ENCODE results near the gene FFAR1. TPM values are rescaled to one million over a fixed set of nuclear protein-coding genes. Genes with fewer than 3 reads are reported as not detected.

FFAR1 gene
- total RNA-seq, 5 donors from 2014 or later (not counting 1 experiment from before 2014, with no cell fraction given), result 0.21 to 0.35 TPM; not detected in 3

GRCh38 chr19:35314031-35314430 is 33.7 kb upstream of the FFAR1 start:
- Mint-ChIP-seq H3K4me1 (peaks cover 0 to 9% (median 5%) of the 10 kb centered on the region in 3 donors), H3K9me3 (no peaks in the 10 kb centered on the region), H3K27ac (no peak overlapping the region), H3K27me3 (peaks cover 0 to 5% of the 10 kb centered on the region in 2 donors), H3K4me3 (no peak overlapping the region), H3K36me3 (no peaks in the 10 kb centered on the region)
- ATAC-seq (replicated peaks in 1 of 4), result no peak
- no peaks in the 10 kb centered on the region for H3K4me1 ChIP-seq (ENCODE audit: control insufficient read depth in 1 of 2, extremely low read depth in 1 of 2, insufficient read depth in 2 of 2, low read length in 2 of 2)
- WGBS (ENCODE audit: insufficient coverage), result 89% methylated on average over 5 of the region's 8 CpGs
- no peak overlapping the region for H3K27ac ChIP-seq (ENCODE audit: low read length)
- H3K4me3 ChIP-seq (ENCODE audit: control insufficient read depth in 1 of 2, extremely low read depth in 1 of 2, low read length in 1 of 2), result no peak overlapping the region
- POLR2A ChIA-PET, result no interaction called here
- no peaks in the 10 kb centered on the region for H3K9me3 ChIP-seq
- H3K36me3 ChIP-seq (ENCODE audit: control insufficient read depth in 2 of 2, extremely low read depth in 1 of 2, insufficient read depth in 1 of 2, low read length in 1 of 2), result no peaks in the 10 kb centered on the region
- H3K27me3 ChIP-seq (replicated peaks in 1 of 2; ENCODE audit: control insufficient read depth in 2 of 2, extremely low read depth in 1 of 2, insufficient read depth in 2 of 2, low read length in 1 of 2), result peaks cover 0 to 20% of the 10 kb centered on the region in 2 experiments
- CTCF ChIA-PET, result interaction anchor here in 1 of 2 donors (0.6 kb wide), 1 partner anchor 130 kb away, joined by 3 read pairs; no protein-coding TSS in a partner anchor
- DNase-seq, result no peak

DNA sequence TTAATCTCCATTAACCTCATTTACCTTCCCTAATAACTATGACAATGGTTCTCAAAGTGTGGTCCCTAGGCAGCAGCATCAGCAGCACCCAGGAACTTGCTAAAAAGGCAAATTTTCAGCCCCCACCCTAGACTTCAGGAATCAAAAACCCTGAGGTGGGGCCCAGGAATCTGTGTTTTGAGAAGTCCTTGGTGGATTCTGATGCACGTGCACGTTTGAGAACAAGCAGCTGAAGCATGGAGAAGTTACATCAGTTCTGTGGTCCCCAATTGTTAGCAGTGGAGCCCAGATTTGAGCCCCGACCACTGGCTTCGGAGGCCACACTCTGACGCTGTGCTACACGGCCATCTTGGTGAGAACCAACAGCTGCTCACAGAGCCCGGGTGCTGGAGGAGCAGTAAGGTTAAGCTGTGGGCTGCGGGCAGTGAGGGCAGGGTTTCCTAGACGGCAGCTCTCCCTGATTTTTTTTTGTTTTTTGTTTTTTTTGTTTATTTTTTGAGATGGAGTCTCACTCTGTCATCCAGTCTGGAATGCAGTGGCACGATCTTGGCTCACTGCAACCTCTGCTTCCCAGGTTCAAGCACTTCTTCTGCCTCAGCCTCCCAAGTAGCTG is 32.7 kb upstream of the FFAR1 start:
- Histone ChIP-seq H3K36me3 (ENCODE audit: control insufficient read depth in 2 of 2, extremely low read depth in 1 of 2, insufficient read depth in 1 of 2, low read length in 1 of 2) (no peaks in the 10 kb centered on the region), H3K4me1 (ENCODE audit: control insufficient read depth in 1 of 2, extremely low read depth in 1 of 2, insufficient read depth in 2 of 2, low read length in 2 of 2) (no peaks in the 10 kb centered on the region), H3K4me3 (ENCODE audit: control insufficient read depth in 1 of 2, extremely low read depth in 1 of 2, low read length in 1 of 2) (no peak overlapping the region), H3K27me3 (replicated peaks in 1 of 2; ENCODE audit: control insufficient read depth in 2 of 2, extremely low read depth in 1 of 2, insufficient read depth in 2 of 2, low read length in 1 of 2) (peaks cover 0 to 24% of the 10 kb centered on the region in 2 experiments), H3K27ac (ENCODE audit: low read length) (no peak overlapping the region), H3K9me3 (no peaks in the 10 kb centered on the region)
- H3K9me3 Mint-ChIP-seq, result no peaks in the 10 kb centered on the region
- 85% methylated on average over 8 of the region's 10 CpGs for WGBS (ENCODE audit: insufficient coverage)
- H3K36me3 Mint-ChIP-seq, result no peaks in the 10 kb centered on the region
- no peak overlapping the region for H3K4me3 Mint-ChIP-seq
- no peak overlapping the region for H3K27ac Mint-ChIP-seq
- no peak for ATAC-seq (replicated peaks in 1 of 4)
- ChIA-PET CTCF (interaction anchor here in 1 of 2 donors (0.6 kb wide), 1 partner anchor 41 kb away, joined by 4 read pairs; no protein-coding TSS in a partner anchor), POLR2A (no interaction called here)
- no peak for DNase-seq
- H3K27me3 Mint-ChIP-seq, result peaks cover 0 to 5% of the 10 kb centered on the region in 2 donors
- peaks cover 0 to 9% (median 5%) of the 10 kb centered on the region in 3 donors for H3K4me1 Mint-ChIP-seq

- H3K4me3 ChIP-seq (ENCODE audit: control insufficient read depth in 1 of 2, extremely low read depth in 1 of 2, low read length in 1 of 2), result no peak overlapping the region
- peaks cover 0 to 30% of the 10 kb centered on the region in 2 experiments for H3K27me3 ChIP-seq (replicated peaks in 1 of 2; ENCODE audit: control insufficient read depth in 2 of 2, extremely low read depth in 1 of 2, insufficient read depth in 2 of 2, low read length in 1 of 2)
- no peaks in the 10 kb centered on the region for H3K9me3 Mint-ChIP-seq
- H3K36me3 ChIP-seq (ENCODE audit: control insufficient read depth in 2 of 2, extremely low read depth in 1 of 2, insufficient read depth in 1 of 2, low read length in 1 of 2), result no peaks in the 10 kb centered on the region
- H3K27me3 Mint-ChIP-seq, result peaks cover 0 to 5% of the 10 kb centered on the region in 2 donors
- H3K27ac ChIP-seq (ENCODE audit: low read length), result no peak overlapping the region
- H3K27ac Mint-ChIP-seq, result no peak overlapping the region
- peaks cover 0 to 9% (median 3%) of the 10 kb centered on the region in 3 donors for H3K4me1 Mint-ChIP-seq
- ChIA-PET POLR2A (no interaction called here), CTCF (no interaction called here)
- H3K4me1 ChIP-seq (ENCODE audit: control insufficient read depth in 1 of 2, extremely low read depth in 1 of 2, insufficient read depth in 2 of 2, low read length in 2 of 2), result no peaks in the 10 kb centered on the region
- H3K36me3 Mint-ChIP-seq, result no peaks in the 10 kb centered on the region
- 100% methylated on average over 5 of the region's 9 CpGs for WGBS (ENCODE audit: insufficient coverage)
- H3K4me3 Mint-ChIP-seq, result no peak overlapping the region
- no peaks in the 10 kb centered on the region for H3K9me3 ChIP-seq
- ATAC-seq (replicated peaks in 1 of 4), result no peak
- DNase-seq, result no peak
These were observed 31.8 kb upstream of the FFAR1 start for GRCh38 chr19:35315883-35316282.

GRCh38 chr19:35316560-35316959 is 31.1 kb upstream of the FFAR1 start:
- DNase-seq (no peak), ATAC-seq (replicated peaks in 1 of 4) (no peak)
- no peaks in the 10 kb centered on the region for H3K9me3 Mint-ChIP-seq
- Histone ChIP-seq H3K27ac (ENCODE audit: low read length) (no peak overlapping the region), H3K27me3 (replicated peaks in 1 of 2; ENCODE audit: control insufficient read depth in 2 of 2, extremely low read depth in 1 of 2, insufficient read depth in 2 of 2, low read length in 1 of 2) (peaks cover 0 to 30% of the 10 kb centered on the region in 2 experiments), H3K36me3 (ENCODE audit: control insufficient read depth in 2 of 2, extremely low read depth in 1 of 2, insufficient read depth in 1 of 2, low read length in 1 of 2) (no peaks in the 10 kb centered on the region), H3K9me3 (no peaks in the 10 kb centered on the region), H3K4me1 (ENCODE audit: control insufficient read depth in 1 of 2, extremely low read depth in 1 of 2, insufficient read depth in 2 of 2, low read length in 2 of 2) (no peaks in the 10 kb centered on the region), H3K4me3 (ENCODE audit: control insufficient read depth in 1 of 2, extremely low read depth in 1 of 2, low read length in 1 of 2) (no peak overlapping the region)
- WGBS (ENCODE audit: insufficient coverage), result 91% methylated on average over 5 of the region's 9 CpGs
- H3K27me3 Mint-ChIP-seq, result peaks cover 0 to 5% of the 10 kb centered on the region in 2 donors
- H3K4me1 Mint-ChIP-seq, result peaks cover 0 to 9% (median 3%) of the 10 kb centered on the region in 3 donors
- no peaks in the 10 kb centered on the region for H3K36me3 Mint-ChIP-seq
- H3K27ac Mint-ChIP-seq, result no peak overlapping the region
- POLR2A ChIA-PET, result no interaction called here
- no peak overlapping the region for H3K4me3 Mint-ChIP-seq
- CTCF ChIA-PET, result no interaction called here

DNA sequence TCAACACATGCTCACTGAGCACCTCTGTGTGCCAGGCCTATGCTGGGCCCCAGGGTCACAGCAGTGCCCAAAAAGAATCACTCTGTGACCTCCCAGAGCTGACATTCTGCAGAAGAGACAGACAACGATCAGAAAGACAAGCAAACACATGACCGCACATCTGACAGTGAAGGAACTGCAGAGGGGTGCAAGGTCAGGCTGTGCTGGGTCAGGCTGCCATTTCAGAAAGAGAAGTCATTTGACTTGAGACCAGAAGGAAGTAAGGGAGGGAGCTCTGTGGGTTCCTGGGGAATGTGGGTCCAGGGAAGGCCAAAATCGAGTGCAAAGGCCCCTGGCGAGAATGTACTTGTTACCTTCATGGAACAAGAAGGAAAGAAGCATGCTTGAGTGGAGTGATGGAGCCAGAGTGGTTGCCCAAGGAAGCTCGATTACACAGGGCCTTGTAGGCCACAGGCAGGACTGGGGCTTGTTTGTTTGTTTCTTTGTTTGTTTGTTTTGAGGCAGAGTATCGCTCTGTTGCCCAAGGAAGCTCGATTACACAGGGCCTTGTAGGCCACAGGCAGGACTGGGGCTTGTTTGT is 30.1 kb upstream of the FFAR1 start:
- Mint-ChIP-seq H3K27ac (no peak overlapping the region), H3K4me3 (no peak overlapping the region), H3K36me3 (no peaks in the 10 kb centered on the region), H3K27me3 (peaks cover 0 to 5% of the 10 kb centered on the region in 2 donors), H3K4me1 (peaks cover 0 to 9% (median 3%) of the 10 kb centered on the region in 3 donors), H3K9me3 (peaks cover 3 to 4% (median 3%) of the 10 kb centered on the region in 3 donors)
- Histone ChIP-seq H3K9me3 (no peaks in the 10 kb centered on the region), H3K27ac (ENCODE audit: low read length) (no peak overlapping the region), H3K27me3 (replicated peaks in 1 of 2; ENCODE audit: control insufficient read depth in 2 of 2, extremely low read depth in 1 of 2, insufficient read depth in 2 of 2, low read length in 1 of 2) (peaks cover 0 to 24% of the 10 kb centered on the region in 2 experiments), H3K4me1 (ENCODE audit: control insufficient read depth in 1 of 2, extremely low read depth in 1 of 2, insufficient read depth in 2 of 2, low read length in 2 of 2) (no peaks in the 10 kb centered on the region), H3K4me3 (ENCODE audit: control insufficient read depth in 1 of 2, extremely low read depth in 1 of 2, low read length in 1 of 2) (no peak overlapping the region), H3K36me3 (ENCODE audit: control insufficient read depth in 2 of 2, extremely low read depth in 1 of 2, insufficient read depth in 1 of 2, low read length in 1 of 2) (no peaks in the 10 kb centered on the region)
- 75% methylated on average over 7 of the region's 7 CpGs for WGBS (ENCODE audit: insufficient coverage)
- ChIA-PET CTCF (no interaction called here), POLR2A (no interaction called here)
- DNase-seq (no peak), ATAC-seq (replicated peaks in 1 of 4) (no peak)

- Histone ChIP-seq H3K36me3 (ENCODE audit: control insufficient read depth in 2 of 2, extremely low read depth in 1 of 2, insufficient read depth in 1 of 2, low read length in 1 of 2) (no peaks in the 10 kb centered on the region), H3K4me3 (ENCODE audit: control insufficient read depth in 1 of 2, extremely low read depth in 1 of 2, low read length in 1 of 2) (no peak overlapping the region), H3K27ac (ENCODE audit: low read length) (no peak overlapping the region), H3K9me3 (no peaks in the 10 kb centered on the region), H3K27me3 (replicated peaks in 1 of 2; ENCODE audit: control insufficient read depth in 2 of 2, extremely low read depth in 1 of 2, insufficient read depth in 2 of 2, low read length in 1 of 2) (peaks cover 0 to 15% of the 10 kb centered on the region in 2 experiments), H3K4me1 (ENCODE audit: control insufficient read depth in 1 of 2, extremely low read depth in 1 of 2, insufficient read depth in 2 of 2, low read length in 2 of 2) (no peaks in the 10 kb centered on the region)
- no peak overlapping the region for H3K27ac Mint-ChIP-seq
- H3K9me3 Mint-ChIP-seq, result peaks cover 3 to 4% (median 3%) of the 10 kb centered on the region in 3 donors
- peaks cover 0 to 5% of the 10 kb centered on the region in 2 donors for H3K27me3 Mint-ChIP-seq
- ChIA-PET POLR2A (no interaction called here), CTCF (no interaction called here)
- DNase-seq, result peak in 1 of 35 experiments; percentile 18
- ATAC-seq (replicated peaks in 1 of 4), result no peak
- 82% methylated on average over 14 of the region's 16 CpGs for WGBS (ENCODE audit: insufficient coverage)
- no peak overlapping the region for H3K4me3 Mint-ChIP-seq
- no peaks in the 10 kb centered on the region for H3K36me3 Mint-ChIP-seq
- peaks cover 0 to 9% (median 3%) of the 10 kb centered on the region in 3 donors for H3K4me1 Mint-ChIP-seq
These were observed 28.8 kb upstream of the FFAR1 start for GRCh38 chr19:35318679-35319448.

Data from T-cell (primary cell).